H9 (cell line): ENCODE measurements around the gene LAMC3. TPM values are rescaled to one million over a fixed set of nuclear protein-coding genes. Genes with fewer than 3 reads are reported as not detected.

Experiments
- DNase-seq: peaks from one replicate; pipeline ENCODE4 v3.0.0-alpha.2; 2017
- H2AFZ ChIP-seq: one replicate; pipeline ENCODE4 v1.6.1; 2013; ENCODE audit warnings: mild to moderate bottlenecking, low read length, control low read depth, moderate library complexity
- H2AK5ac ChIP-seq: 2 replicates; pipeline ENCODE4 v1.6.1; 2013; ENCODE audit warnings: low read length, control low read depth, mixed read lengths; ENCODE audit not compliant: insufficient read length
- H2BK120ac ChIP-seq: one replicate; pipeline ENCODE4 v1.6.1; 2013; ENCODE audit warnings: low read depth, mild to moderate bottlenecking, low read length, control low read depth, inconsistent platforms; ENCODE audit not compliant: poor library complexity, severe bottlenecking
- H2BK12ac ChIP-seq: 2 replicates; pipeline ENCODE4 v1.6.1; 2013; ENCODE audit warnings: low read length, control low read depth, mixed read lengths, low read depth; ENCODE audit not compliant: insufficient read length
- H2BK15ac ChIP-seq: 2 replicates; pipeline ENCODE4 v1.6.1; 2013; ENCODE audit warnings: low read depth, low read length, control low read depth
- H2BK20ac ChIP-seq: one replicate; pipeline ENCODE4 v1.6.1; 2013; ENCODE audit warnings: low read depth, mild to moderate bottlenecking, low read length, control low read depth, inconsistent platforms; ENCODE audit not compliant: poor library complexity, severe bottlenecking
- H2BK5ac ChIP-seq: 2 replicates; pipeline ENCODE4 v1.6.1; 2013; ENCODE audit warnings: low read length, control low read depth, mixed read lengths; ENCODE audit not compliant: insufficient read length
- H3K14ac ChIP-seq: 2 replicates; pipeline ENCODE4 v1.6.1; 2013; ENCODE audit warnings: low read length, control low read depth; ENCODE audit not compliant: insufficient read depth
- H3K18ac ChIP-seq: 2 replicates; pipeline ENCODE4 v1.6.1; 2013; ENCODE audit warnings: low read depth, mild to moderate bottlenecking, mixed read lengths, low read length, control low read depth; ENCODE audit not compliant: insufficient read length
- H3K23ac ChIP-seq: 2 replicates; pipeline ENCODE4 v1.6.1; 2013; ENCODE audit warnings: low read length, control low read depth, mixed read lengths, low read depth; ENCODE audit not compliant: insufficient read length
- H3K23me2 ChIP-seq: 2 replicates; pipeline ENCODE4 v1.6.1; 2013; ENCODE audit warnings: low read depth, mild to moderate bottlenecking, mixed read lengths, low read length, control low read depth; ENCODE audit not compliant: insufficient read length, poor library complexity, severe bottlenecking
- H3K27ac ChIP-seq: 2 replicates; pipeline ENCODE4 v1.5.1; 2013; ENCODE audit warnings: low read length, control low read depth, mixed read lengths, low read depth; ENCODE audit not compliant: insufficient read length
- H3K27me3 ChIP-seq: 2 replicates; pipeline ENCODE4 v1.6.1; 2013; ENCODE audit warnings: low read length, control low read depth, inconsistent platforms; ENCODE audit not compliant: insufficient read depth
- H3K4ac ChIP-seq: 2 replicates; pipeline ENCODE4 v1.6.1; 2013; ENCODE audit warnings: low read depth, mild to moderate bottlenecking, control low read depth, inconsistent platforms, low read length, moderate library complexity
- H3K4me1 ChIP-seq: 2 replicates; pipeline ENCODE4 v1.6.1; 2013; ENCODE audit warnings: low read length, control low read depth, inconsistent platforms; ENCODE audit not compliant: insufficient read depth
- H3K4me2 ChIP-seq: 2 replicates; pipeline ENCODE4 v1.6.1; 2013; ENCODE audit warnings: low read length, control low read depth, mixed read lengths; ENCODE audit not compliant: insufficient read length, insufficient read depth
- H3K56ac ChIP-seq: 2 replicates; pipeline ENCODE4 v1.6.1; 2013; ENCODE audit warnings: low read depth, mild to moderate bottlenecking, mixed read lengths, low read length, control low read depth; ENCODE audit not compliant: insufficient read length
- H3K79me1 ChIP-seq: 2 replicates; pipeline ENCODE4 v1.6.1; 2013; ENCODE audit warnings: low read depth, mild to moderate bottlenecking, moderate library complexity, low read length, control low read depth, inconsistent platforms; ENCODE audit not compliant: insufficient read depth, poor library complexity, severe bottlenecking
- H3K79me2 ChIP-seq: 2 replicates; pipeline ENCODE4 v1.6.1; 2013; ENCODE audit warnings: low read length, control low read depth, inconsistent platforms; ENCODE audit not compliant: insufficient read depth
- H3K9ac ChIP-seq: 2 replicates; pipeline ENCODE4 v1.6.1; 2013; ENCODE audit warnings: low read length, control low read depth, mixed read lengths; ENCODE audit not compliant: insufficient read length; ENCODE audit errors: extremely low read depth
- H3K9me3 ChIP-seq: one replicate; pipeline ENCODE4 v1.6.1; 2013; ENCODE audit warnings: low read depth, low read length, inconsistent platforms; ENCODE audit not compliant: control insufficient read depth
- H3T11ph ChIP-seq: one replicate; pipeline ENCODE4 v1.6.1; 2013; ENCODE audit warnings: mild to moderate bottlenecking, low read length, control low read depth, inconsistent platforms
- H4K20me1 ChIP-seq: one replicate; pipeline ENCODE4 v1.6.1; 2013; ENCODE audit not compliant: control insufficient read depth, insufficient read length, insufficient read depth
- H4K5ac ChIP-seq: 2 replicates; pipeline ENCODE4 v1.6.1; 2013; ENCODE audit warnings: low read depth, mild to moderate bottlenecking, mixed read lengths, low read length, control low read depth; ENCODE audit not compliant: insufficient read length
- H4K8ac ChIP-seq: replicated peaks from 2 replicates; pipeline ENCODE4 v1.6.1; 2013; ENCODE audit warnings: low read length, control low read depth, mixed read lengths, low read depth; ENCODE audit not compliant: insufficient read length
- H4K91ac ChIP-seq: 2 replicates; pipeline ENCODE4 v1.6.1; 2013; ENCODE audit warnings: low read depth, mild to moderate bottlenecking, moderate library complexity, mixed read lengths, low read length, control low read depth; ENCODE audit not compliant: insufficient read length
- H3K27ac Mint-ChIP-seq, 3 experiments: 2 replicates in 2 of 3; 3 replicates in 1 of 3; pipeline ENCODE4 v1.8.0; 2020 to 2021; ENCODE audit warnings: mixed read lengths in 3 of 3, mild to moderate bottlenecking in 1 of 3, moderate library complexity in 1 of 3
- H3K27me3 Mint-ChIP-seq: 2 replicates; pipeline ENCODE4 v1.8.0; 2021; ENCODE audit warnings: low read depth, mild to moderate bottlenecking, moderate library complexity, mixed read lengths
- H3K36me3 Mint-ChIP-seq, 3 experiments: 2 replicates in 2 of 3; 3 replicates in 1 of 3; pipeline ENCODE4 v1.8.0; 2020 to 2021; ENCODE audit warnings: low read depth in 3 of 3, mixed read lengths in 3 of 3; ENCODE audit not compliant: insufficient read depth in 1 of 3
- H3K4me1 Mint-ChIP-seq, 2 experiments: 2 replicates each; pipeline ENCODE4 v1.8.0; 2020; ENCODE audit warnings: mixed read lengths in 2 of 2
- H3K4me3 Mint-ChIP-seq, 2 experiments: 2 replicates in 1 of 2; 3 replicates in 1 of 2; pipeline ENCODE4 v1.8.0; 2020 to 2021; ENCODE audit warnings: mild to moderate bottlenecking in 2 of 2, mixed read lengths in 2 of 2, moderate library complexity in 1 of 2
- H3K9me3 Mint-ChIP-seq, 2 experiments: 2 replicates in 1 of 2; 3 replicates in 1 of 2; pipeline ENCODE4 v1.8.0; 2020; ENCODE audit warnings: mild to moderate bottlenecking in 2 of 2, mixed read lengths in 2 of 2, moderate library complexity in 1 of 2
- WGBS: extraction: QIAGEN DNeasy Blood & Tissue Kit; methylation state at CpG from one replicate; pipeline ENCODE4 v1.1.7; 2013; ENCODE audit warnings: missing lambda C conversion rate, low lambda C conversion rate, mixed read lengths; ENCODE audit not compliant: insufficient read length; ENCODE audit errors: extremely low coverage; 5-methylcytosine and 5-hydroxymethylcytosine counted together
- total RNA-seq: library from RNA; stranded (reverse); gene quantifications from 2 replicates; pipeline ENCODE4 v1.2.1, GENCODE V29; 2021
- TF ChIP-seq, protein P1 (sequence below): fragments of 200-600 bp; sonication (generic); conservative IDR thresholded peaks from 3 replicates; pipeline ENCODE4 v1.8.0; 2021; ENCODE audit warnings: antibody characterized with exemption, mild to moderate bottlenecking

The LAMC3 gene
- total RNA-seq, 1 experiment from 2014 or later, result 21.7 TPM

DNA sequence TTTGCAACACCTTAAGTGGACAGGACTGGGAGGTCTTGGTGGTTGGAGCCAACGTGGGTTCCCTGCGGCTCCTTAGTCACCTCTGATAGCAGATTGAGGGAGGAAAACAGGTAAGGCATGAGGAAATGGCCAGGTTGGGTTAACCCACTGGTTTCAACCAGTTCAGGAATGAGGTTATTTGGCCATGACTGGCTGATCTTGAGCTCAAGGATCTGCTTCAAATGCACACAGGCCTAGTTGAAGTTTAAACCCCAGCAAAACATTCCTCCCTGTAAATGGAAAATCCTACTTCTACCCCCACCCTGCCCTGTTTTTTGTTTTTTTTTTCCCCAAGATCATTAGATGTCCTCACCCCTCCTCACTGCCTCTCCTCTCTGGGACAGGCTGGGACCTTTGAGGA, 113.2 kb downstream of the LAMC3 start:
- Histone ChIP-seq H2BK20ac (no peak overlapping the region), H3K27ac (no peak overlapping the region), H3K79me2 (peaks cover 6% of the 10 kb centered on the region; the same call in 1 of the 2 replicates), H2AFZ (no peak overlapping the region), H3K23ac (no peak overlapping the region), H3K79me1 (peaks cover 7% of the 10 kb centered on the region), H4K5ac (no peak overlapping the region), H4K91ac (no peak overlapping the region), H3K18ac (no peak overlapping the region), H3K14ac (no peak overlapping the region), H3K9ac (no peak overlapping the region), H3K56ac (no peak overlapping the region), H2BK5ac (no peak overlapping the region), H2BK12ac (no peak overlapping the region), H2BK120ac (no peak overlapping the region), H3K4ac (no peak overlapping the region), H4K20me1 (no peaks in the 10 kb centered on the region), H4K8ac (no peak overlapping the region), H2AK5ac (no peak overlapping the region), H2BK15ac (no peak overlapping the region), H3K4me1 (no peaks in the 10 kb centered on the region), H3K23me2 (peaks cover 10% of the 10 kb centered on the region), H3K9me3 (no peaks in the 10 kb centered on the region), H3K27me3 (no peaks in the 10 kb centered on the region), H3T11ph (no peak overlapping the region), H3K4me2 (no peak overlapping the region)
- Mint-ChIP-seq H3K27ac (peak overlapping the region in 2 of 3 experiments; percentile 13 to 78; a peak in 2 of 7 replicates), H3K4me3 (no peak overlapping the region), H3K36me3 (peaks cover 26 to 52% (median 49%) of the 10 kb centered on the region in 3 experiments), H3K9me3 (no peaks in the 10 kb centered on the region; a peak in 1 of 5 replicates), H3K27me3 (no peaks in the 10 kb centered on the region), H3K4me1 (peaks cover 10 to 13% of the 10 kb centered on the region in 2 experiments)
- no peak for DNase-seq
- TF ChIP-seq, protein P1, sequence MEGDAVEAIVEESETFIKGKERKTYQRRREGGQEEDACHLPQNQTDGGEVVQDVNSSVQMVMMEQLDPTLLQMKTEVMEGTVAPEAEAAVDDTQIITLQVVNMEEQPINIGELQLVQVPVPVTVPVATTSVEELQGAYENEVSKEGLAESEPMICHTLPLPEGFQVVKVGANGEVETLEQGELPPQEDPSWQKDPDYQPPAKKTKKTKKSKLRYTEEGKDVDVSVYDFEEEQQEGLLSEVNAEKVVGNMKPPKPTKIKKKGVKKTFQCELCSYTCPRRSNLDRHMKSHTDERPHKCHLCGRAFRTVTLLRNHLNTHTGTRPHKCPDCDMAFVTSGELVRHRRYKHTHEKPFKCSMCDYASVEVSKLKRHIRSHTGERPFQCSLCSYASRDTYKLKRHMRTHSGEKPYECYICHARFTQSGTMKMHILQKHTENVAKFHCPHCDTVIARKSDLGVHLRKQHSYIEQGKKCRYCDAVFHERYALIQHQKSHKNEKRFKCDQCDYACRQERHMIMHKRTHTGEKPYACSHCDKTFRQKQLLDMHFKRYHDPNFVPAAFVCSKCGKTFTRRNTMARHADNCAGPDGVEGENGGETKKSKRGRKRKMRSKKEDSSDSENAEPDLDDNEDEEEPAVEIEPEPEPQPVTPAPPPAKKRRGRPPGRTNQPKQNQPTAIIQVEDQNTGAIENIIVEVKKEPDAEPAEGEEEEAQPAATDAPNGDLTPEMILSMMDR, result no peak
- WGBS, result no CpG with 5 or more reads among the region's 2 CpGs
